Muscle of leg (tissue), 11 donors: Measurements from ENCODE around the gene KLHDC9. TPM values are rescaled to one million over a fixed set of nuclear protein-coding genes. Genes with fewer than 3 reads are reported as not detected.

ENCODE experiments used
- DNase-seq: peaks from one replicate; pipeline ENCODE4 v3.0.0; 2013
- H3K27ac ChIP-seq: one replicate; pipeline ENCODE4 v1.5.1; 2013; ENCODE audit warnings: mild to moderate bottlenecking, low read length, control low read depth
- H3K27me3 ChIP-seq: one replicate; pipeline ENCODE4 v1.6.1; 2013; ENCODE audit warnings: low read length; ENCODE audit not compliant: control insufficient read depth, insufficient read depth
- H3K36me3 ChIP-seq: one replicate; pipeline ENCODE4 v1.6.1; 2013; ENCODE audit warnings: low read length; ENCODE audit not compliant: control insufficient read depth, insufficient read depth
- H3K4me1 ChIP-seq: one replicate; pipeline ENCODE4 v1.6.1; 2013; ENCODE audit warnings: low read length; ENCODE audit not compliant: control insufficient read depth, insufficient read depth
- H3K4me3 ChIP-seq: one replicate; pipeline ENCODE4 v1.5.1; 2013; ENCODE audit warnings: low read length, control low read depth
- H3K9me3 ChIP-seq: replicated peaks from 2 replicates; pipeline ENCODE4 v1.6.1; 2013; ENCODE audit warnings: low read depth, low read length; ENCODE audit not compliant: control insufficient read depth
- WGBS: methylation state at CpG from one replicate; pipeline ENCODE4 v1.1.5; 2013; ENCODE audit warnings: missing lambda C conversion rate; ENCODE audit not compliant: insufficient coverage; 5-methylcytosine and 5-hydroxymethylcytosine counted together
- polyA plus RNA-seq, 8 donors: library from polyadenylated mRNA; unstranded; fragments of 120-200 nt; gene quantifications; one replicate each; pipeline versions ENCODE4 v1.2.1 to v1.2.3, GENCODE V29; 2013; ENCODE audit warnings: inconsistent platforms in 1 of 8, low replicate concordance in 1 of 8; ENCODE audit not compliant: insufficient read length in 8 of 8, insufficient read depth in 1 of 8
- total RNA-seq: library from RNA; stranded (reverse); fragments of 120-200 nt; gene quantifications from one replicate; pipeline ENCODE4 v1.2.4, GENCODE V29; 2013

KLHDC9 gene
- total and polyA plus RNA-seq, 9 donors, result 0.23 to 1.5 (median 0.65) TPM

DNA sequence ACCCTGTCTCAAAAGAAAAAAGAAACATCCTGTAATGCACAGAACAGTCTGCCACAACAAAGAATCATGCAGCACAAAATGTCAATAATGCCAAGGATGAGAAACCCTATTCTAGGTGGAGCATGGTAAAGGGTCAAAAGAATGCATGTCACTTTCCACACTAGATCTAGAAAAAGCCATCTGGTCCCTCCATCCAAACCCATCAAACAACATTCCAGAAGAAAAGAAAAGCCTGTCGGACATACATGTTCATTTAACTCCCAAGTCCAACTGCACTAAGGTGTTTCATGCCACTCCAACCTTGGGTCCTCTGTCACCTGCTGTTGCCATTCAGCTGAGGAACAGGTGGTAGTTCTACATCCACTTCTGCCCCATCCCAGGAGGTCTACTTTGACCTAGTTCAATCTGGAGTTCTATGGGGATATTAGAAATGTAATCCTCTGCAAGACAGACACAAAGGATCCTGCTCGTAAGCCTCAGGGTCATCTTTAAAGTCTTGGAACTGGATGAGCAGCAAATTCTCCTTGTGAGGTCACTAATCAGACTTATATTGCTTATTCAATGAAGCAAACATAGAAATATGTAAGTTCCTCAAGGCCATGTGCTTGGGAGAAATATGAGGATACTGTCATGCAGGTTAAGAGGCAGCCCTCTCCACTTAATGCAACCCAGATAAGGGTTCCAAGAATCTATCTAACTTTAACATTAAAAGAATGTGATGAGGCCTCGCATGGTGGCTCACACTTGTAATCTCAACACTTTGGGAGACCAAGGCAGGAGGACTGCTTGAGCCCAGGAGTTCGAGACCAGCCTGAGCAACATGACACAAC, 30.6 kb downstream of the KLHDC9 start:
- 100% methylated on average over 2 of the region's 4 CpGs for WGBS
- no peak for DNase-seq
- Histone ChIP-seq H3K36me3 (peaks cover 47% of the 10 kb centered on the region), H3K9me3 (no peaks in the 10 kb centered on the region), H3K4me1 (peaks cover 26% of the 10 kb centered on the region), H3K27me3 (no peaks in the 10 kb centered on the region), H3K27ac (no peak overlapping the region), H3K4me3 (no peak overlapping the region)

DNA sequence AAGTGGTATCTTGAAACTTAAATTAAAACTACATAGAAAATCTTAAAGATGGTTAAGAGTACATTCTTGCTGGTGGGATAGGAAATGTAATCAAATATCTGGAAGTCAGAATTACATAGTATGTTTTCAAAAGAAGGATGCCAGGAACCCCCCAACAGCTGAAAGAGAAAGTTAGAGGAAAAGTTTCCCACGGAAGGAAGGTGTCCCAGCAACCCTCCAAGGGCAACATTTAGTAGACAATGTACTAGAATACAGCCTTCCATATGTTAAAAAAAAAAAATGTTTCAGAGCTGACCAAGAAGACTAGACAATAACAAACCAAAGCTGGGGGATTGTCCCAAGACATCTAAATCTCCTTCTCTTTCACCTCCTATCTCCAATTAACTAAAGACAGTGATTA, 32.1 kb downstream of the KLHDC9 start:
- WGBS, result no CpG with 5 or more reads among the region's 1 CpG
- DNase-seq, result no peak
- Histone ChIP-seq H3K9me3 (no peaks in the 10 kb centered on the region), H3K27ac (peak overlapping the region; percentile 96), H3K4me1 (peaks cover 29% of the 10 kb centered on the region), H3K27me3 (no peaks in the 10 kb centered on the region), H3K36me3 (peaks cover 38% of the 10 kb centered on the region), H3K4me3 (no peak overlapping the region)

DNA sequence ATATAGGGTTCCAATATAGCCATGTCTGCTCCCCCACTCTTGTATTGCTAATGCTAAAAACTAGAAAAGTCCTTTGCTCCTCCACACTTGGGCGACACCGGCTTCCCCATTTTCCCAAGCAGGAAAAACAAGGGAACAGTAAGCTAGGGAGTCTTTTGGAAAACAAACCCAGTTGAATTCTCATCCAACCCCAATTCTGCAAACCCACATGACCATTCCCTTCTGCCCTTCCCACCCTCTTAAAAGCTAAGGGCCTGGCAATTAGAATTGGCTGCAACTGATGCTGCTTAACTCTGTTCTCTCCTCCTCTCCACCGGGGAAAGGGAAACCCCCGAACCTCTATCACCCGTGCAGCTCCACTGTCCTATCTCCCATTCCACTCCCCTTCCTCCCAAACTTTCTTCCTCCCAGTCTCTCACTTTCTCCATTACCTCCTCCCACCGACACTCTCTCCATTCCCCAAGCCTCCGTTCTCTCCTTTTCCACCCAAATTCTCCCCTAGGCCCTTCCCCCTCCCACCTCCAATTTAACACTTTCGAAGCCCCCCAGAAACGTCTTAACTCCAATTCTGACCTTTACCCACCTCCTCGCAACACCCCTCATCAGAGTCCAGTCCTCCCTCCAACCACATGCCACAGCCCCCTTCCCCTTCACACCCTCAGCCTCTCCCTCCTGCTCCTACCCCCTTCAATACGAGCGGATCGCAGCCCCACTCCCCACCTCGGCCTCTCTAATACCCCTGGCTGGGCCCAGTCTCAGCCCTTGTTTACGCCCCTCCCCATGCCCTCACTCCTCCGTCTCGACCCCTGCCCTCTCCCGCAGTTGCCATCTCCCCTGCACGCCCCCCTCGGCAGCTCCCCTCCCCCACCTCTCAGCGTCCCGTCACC, 33.6 kb downstream of the KLHDC9 start:
- Histone ChIP-seq H3K4me3 (peak overlapping the region; percentile 68), H3K27me3 (no peaks in the 10 kb centered on the region), H3K4me1 (peaks cover 29% of the 10 kb centered on the region), H3K36me3 (peaks cover 27% of the 10 kb centered on the region), H3K9me3 (no peaks in the 10 kb centered on the region), H3K27ac (peak overlapping the region; percentile 96)
- DNase-seq, result peak; percentile 72
- WGBS, result 0% methylated on average over 20 of the region's 22 CpGs

DNA sequence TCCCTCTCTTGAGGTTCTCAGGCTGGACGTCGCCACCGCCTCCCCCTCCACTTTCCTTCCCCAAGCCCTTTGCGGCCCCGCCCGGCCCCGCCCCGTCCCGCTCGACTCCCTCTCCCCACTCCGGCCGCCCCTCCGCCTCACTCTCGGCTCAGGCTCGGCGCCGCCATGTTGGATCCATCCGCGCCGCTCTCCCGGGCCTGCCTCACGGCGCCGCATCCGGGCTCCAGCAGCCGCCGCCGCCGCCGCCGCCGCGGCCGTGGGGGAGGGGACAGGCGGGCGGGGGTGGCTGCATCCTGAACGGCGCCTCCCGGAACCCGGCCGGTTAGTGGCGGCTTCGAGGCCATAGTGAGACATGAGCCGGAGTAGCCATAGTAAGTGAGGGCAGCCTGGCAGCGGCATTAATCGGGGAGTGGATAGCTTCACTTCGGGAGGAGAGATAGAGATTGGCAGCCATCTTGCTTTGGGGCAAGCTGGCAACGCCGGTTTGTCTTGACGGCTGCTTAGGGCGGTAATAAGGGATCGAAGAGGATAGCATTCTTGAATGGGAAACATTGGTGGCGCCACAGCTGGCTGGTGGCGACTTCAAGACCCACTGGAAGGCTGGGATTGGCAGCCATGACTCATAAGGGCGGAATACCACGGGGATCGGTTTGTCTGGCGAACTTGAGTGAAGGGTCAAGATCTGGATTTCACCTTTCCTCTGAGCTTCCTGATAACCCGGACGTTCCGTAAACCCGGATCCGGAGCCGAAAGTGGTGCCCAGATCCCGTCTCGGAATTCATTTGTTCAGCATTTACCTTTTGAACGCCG, 34.5 kb downstream of the KLHDC9 start, which contains the start of gene DEDD:
Gene DEDD (minus strand): TSS at position 258 of the 810 bp plus-strand sequence. CDS start 8,205 bp downstream, outside the sequence.
- Histone ChIP-seq H3K9me3 (no peaks in the 10 kb centered on the region), H3K27me3 (no peaks in the 10 kb centered on the region), H3K36me3 (peaks cover 21% of the 10 kb centered on the region), H3K4me3 (peak within 1 kb of the TSS; percentile 68), H3K4me1 (peaks cover 33% of the 10 kb centered on the region), H3K27ac (peak within 1 kb of the TSS; percentile 96)
- peak; percentile 99 for DNase-seq
- WGBS, result under 1% methylated on average over 46 of the region's 68 CpGs

DNA sequence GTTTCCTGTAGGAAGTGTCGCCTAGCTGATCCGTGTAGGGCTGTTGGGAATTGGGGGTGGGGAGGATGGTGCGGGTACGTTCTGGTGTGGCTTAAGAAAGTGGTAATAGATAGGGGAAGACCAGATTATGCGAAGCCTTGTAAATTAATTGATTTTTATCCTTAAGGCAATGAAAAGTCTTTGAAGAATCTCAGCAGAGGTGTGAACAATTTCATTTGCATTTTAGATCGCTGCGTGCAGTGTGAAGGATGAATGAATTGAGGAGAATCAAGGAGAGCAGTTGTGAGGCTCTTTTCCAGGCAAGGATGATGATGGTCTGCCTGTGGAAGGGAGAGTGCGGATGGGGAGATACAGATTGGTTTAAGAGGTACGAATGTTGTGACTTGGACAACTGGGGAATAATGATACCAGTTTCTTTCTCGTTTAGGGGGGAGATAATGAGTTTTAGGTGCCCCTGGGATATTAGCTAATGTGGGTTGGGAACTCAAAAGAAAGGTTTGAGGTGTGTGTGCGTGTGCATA, 35.1 kb downstream of the KLHDC9 start:
- peaks cover 34% of the 10 kb centered on the region for H3K4me1 ChIP-seq
- H3K4me3 ChIP-seq, result peak overlapping the region; percentile 68
- WGBS, result 2% methylated on average over 11 of the region's 11 CpGs

DNA sequence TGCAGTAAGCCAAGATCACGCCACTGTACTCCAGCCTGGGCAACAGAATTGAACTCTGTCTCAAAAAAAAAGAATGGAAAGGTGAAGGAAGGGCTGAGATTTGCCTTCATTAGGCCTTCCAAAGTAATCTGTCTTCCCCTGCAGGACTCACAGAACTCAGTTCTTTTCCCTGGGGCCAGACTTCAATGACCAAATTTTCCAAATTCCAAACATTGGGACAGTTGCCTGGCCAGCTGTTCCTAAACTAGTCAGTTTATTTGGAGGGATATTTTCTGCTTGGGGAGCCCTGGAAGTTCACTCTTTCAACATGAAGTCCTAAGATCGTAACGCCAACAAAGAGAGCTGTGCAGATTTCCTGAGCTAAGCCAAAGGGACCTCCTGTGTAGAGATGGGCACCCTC, 39.7 kb downstream of the KLHDC9 start:
- H3K27ac ChIP-seq, result peak overlapping the region; percentile 4
- peak; percentile 80 for DNase-seq
- H3K4me1 ChIP-seq, result peaks cover 17% of the 10 kb centered on the region
- H3K9me3 ChIP-seq, result no peaks in the 10 kb centered on the region
- H3K36me3 ChIP-seq, result no peaks in the 10 kb centered on the region
- WGBS, result 33% methylated on average over 1 of the region's 3 CpGs
- H3K27me3 ChIP-seq, result no peaks in the 10 kb centered on the region
- no peak overlapping the region for H3K4me3 ChIP-seq

More for the DNA sequence above, 35.1 kb downstream of the KLHDC9 start:
- Histone ChIP-seq H3K9me3 (no peaks in the 10 kb centered on the region), H3K27ac (peak overlapping the region; percentile 96), H3K27me3 (no peaks in the 10 kb centered on the region), H3K36me3 (peaks cover 15% of the 10 kb centered on the region)
- DNase-seq, result no peak

DNA sequence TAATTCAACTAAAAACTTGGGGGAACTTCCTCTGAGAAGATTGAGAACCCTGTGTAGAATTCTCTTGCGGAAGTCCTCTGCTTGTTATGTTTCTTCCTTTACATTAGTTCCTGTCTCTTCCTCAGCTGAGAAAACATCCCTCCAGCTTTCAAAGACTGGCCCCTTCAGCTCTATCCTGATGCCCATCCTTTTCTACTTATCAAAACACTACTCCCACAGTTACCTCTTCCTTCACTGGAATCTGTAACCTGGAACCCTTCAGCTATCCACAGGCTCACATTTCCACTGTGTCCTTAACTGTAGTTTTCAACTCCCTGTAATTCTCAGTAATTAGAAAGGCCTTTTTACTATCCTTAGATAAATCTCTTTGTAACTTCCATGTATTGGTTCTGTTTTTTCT, 40.3 kb downstream of the KLHDC9 start:
- H3K9me3 ChIP-seq, result no peaks in the 10 kb centered on the region
- no peaks in the 10 kb centered on the region for H3K36me3 ChIP-seq
- H3K27ac ChIP-seq, result no peak overlapping the region
- 67% methylated on average over 1 of the region's 1 CpG for WGBS
- DNase-seq, result no peak
- peaks cover 16% of the 10 kb centered on the region for H3K4me1 ChIP-seq
- H3K4me3 ChIP-seq, result no peak overlapping the region
- no peaks in the 10 kb centered on the region for H3K27me3 ChIP-seq

DNA sequence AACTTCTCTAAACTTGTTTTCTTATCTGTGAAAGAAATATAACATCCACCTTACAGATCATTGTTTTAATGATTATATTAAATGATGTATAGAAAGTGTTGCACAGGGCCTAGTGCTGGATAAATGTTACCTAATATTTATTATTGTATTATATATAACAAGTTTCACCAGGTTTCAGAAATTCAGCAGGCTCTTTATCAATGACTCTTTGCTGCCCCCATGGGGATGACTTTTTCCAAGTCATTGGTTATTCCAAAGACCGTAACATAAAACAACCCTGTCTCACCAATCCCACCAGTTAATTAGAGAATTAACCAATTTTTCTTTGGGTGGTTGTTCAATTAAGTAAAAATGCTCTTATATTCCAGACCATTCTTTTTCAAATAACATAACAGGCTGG, 41.6 kb downstream of the KLHDC9 start:
- DNase-seq, result peak; percentile 74

DNA sequence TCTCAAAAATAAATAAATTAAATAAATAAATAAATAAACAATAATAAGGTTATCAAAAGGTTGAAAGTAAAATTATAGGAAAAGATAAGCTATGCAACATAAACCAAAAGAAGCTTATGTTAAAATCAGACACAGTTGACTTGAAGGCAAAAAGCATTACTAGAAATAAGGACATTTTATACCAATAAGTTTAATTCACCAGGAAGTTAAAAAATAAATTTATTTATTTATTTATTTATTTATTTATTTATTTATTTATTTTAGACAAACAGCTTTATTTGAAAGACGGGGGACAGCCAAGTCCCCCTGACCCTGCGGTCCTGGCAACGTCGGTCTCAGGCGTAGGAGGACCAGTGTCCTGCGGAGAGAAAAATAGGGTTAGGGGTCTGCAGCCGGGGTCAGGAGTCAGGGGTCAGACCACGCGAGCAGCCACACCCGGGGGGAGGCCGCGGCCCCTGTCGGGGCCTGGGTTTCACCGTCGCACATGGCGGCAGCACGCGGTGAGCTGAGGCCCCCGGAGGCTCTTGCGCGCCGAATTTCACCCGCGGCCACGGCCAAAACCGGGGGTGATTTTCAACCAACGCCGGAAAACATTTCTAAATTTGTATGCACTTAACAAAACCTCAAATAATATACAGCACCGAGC, 42.7 kb downstream of the KLHDC9 start:
- no peaks in the 10 kb centered on the region for H3K36me3 ChIP-seq
- peaks cover 10% of the 10 kb centered on the region for H3K4me1 ChIP-seq
- WGBS, result 89% methylated on average over 15 of the region's 29 CpGs
- no peak overlapping the region for H3K27ac ChIP-seq
- no peak for DNase-seq
- no peaks in the 10 kb centered on the region for H3K27me3 ChIP-seq
- H3K9me3 ChIP-seq, result no peaks in the 10 kb centered on the region
- H3K4me3 ChIP-seq, result no peak overlapping the region

More for the DNA sequence above, 41.6 kb downstream of the KLHDC9 start:
- H3K36me3 ChIP-seq, result no peaks in the 10 kb centered on the region
- peaks cover 10% of the 10 kb centered on the region for H3K4me1 ChIP-seq
- no CpG with 5 or more reads among the region's 1 CpG for WGBS
- H3K27ac ChIP-seq, result no peak overlapping the region
- H3K4me3 ChIP-seq, result no peak overlapping the region
- no peaks in the 10 kb centered on the region for H3K27me3 ChIP-seq
- H3K9me3 ChIP-seq, result no peaks in the 10 kb centered on the region
